ENCODE data around the gene PTGS2.
A peak's percentile ranks its signal among the peaks of the same experiment; 100 is the strongest.

Gene PTGS2

GRCh38 chr1:186682736-186683135 is 2.5 kb upstream of the PTGS2 start:
- DNase-seq (ENCODE audit: low read depth): peak; percentile 7
- no peak overlapping the region for H3K4me3 ChIP-seq (ENCODE audit: low read depth, low read length)
- 0 out of 2 replicates have a peak, but pooled peaks have one; percentile 21 for TF ChIP-seq CTCF (IDR thresholded peaks at IDR 0.05; ENCODE audit: control insufficient read depth, extremely low read depth, insufficient read depth)

GRCh38 chr1:186681801-186682200 is 1.6 kb upstream of the PTGS2 start:
- no peak for TF ChIP-seq CTCF (IDR thresholded peaks at IDR 0.05; ENCODE audit: control insufficient read depth, extremely low read depth, insufficient read depth)
- H3K4me3 ChIP-seq (ENCODE audit: low read depth, low read length): no peak overlapping the region
- no peak for DNase-seq (ENCODE audit: low read depth)

- DNase-seq (ENCODE audit: low read depth): no peak
- H3K4me3 ChIP-seq (ENCODE audit: low read depth, low read length): no peak overlapping the region
- TF ChIP-seq CTCF (IDR thresholded peaks at IDR 0.05; ENCODE audit: control insufficient read depth, extremely low read depth, insufficient read depth): no peak
These were observed 898 bp upstream of the PTGS2 start for GRCh38 chr1:186681121-186681520.

- DNase-seq (ENCODE audit: low read depth): no peak
- no peak overlapping the region for H3K4me3 ChIP-seq (ENCODE audit: low read depth, low read length)
- no peak for TF ChIP-seq CTCF (IDR thresholded peaks at IDR 0.05; ENCODE audit: control insufficient read depth, extremely low read depth, insufficient read depth)
These were observed 339 bp downstream of the PTGS2 start for GRCh38 chr1:186679924-186680244.

GRCh38 chr1:186678155-186678554 is 2.1 kb downstream of the PTGS2 start:
- TF ChIP-seq CTCF (IDR thresholded peaks at IDR 0.05; ENCODE audit: control insufficient read depth, extremely low read depth, insufficient read depth): no peak
- H3K4me3 ChIP-seq (ENCODE audit: low read depth, low read length): no peak overlapping the region
- no peak for DNase-seq (ENCODE audit: low read depth)

- DNase-seq (ENCODE audit: low read depth): no peak
- no peak for TF ChIP-seq CTCF (IDR thresholded peaks at IDR 0.05; ENCODE audit: control insufficient read depth, extremely low read depth, insufficient read depth)
- no peak overlapping the region for H3K4me3 ChIP-seq (ENCODE audit: low read depth, low read length)
These were observed 7.6 kb downstream of the PTGS2 start for GRCh38 chr1:186672596-186672995.

GRCh38 chr1:186672131-186672530 is 8.1 kb downstream of the PTGS2 start:
- no peak overlapping the region for H3K4me3 ChIP-seq (ENCODE audit: low read depth, low read length)
- DNase-seq (ENCODE audit: low read depth): no peak
- TF ChIP-seq CTCF (IDR thresholded peaks at IDR 0.05; ENCODE audit: control insufficient read depth, extremely low read depth, insufficient read depth): no peak
